HCT116 (cell line): Measurements from ENCODE around the gene MTG2. TPM values are rescaled to one million over a fixed set of nuclear protein-coding genes. Genes with fewer than 3 reads are reported as not detected.

Experiments
- ATAC-seq: fragments of 200-7000 bp; cut with Tn5 transposase; 2 replicates; pipeline ENCODE4 v1.9.1; 2020; ENCODE audit warnings: mild to moderate bottlenecking, moderate library complexity
- BruUV-seq: library from RNA; stranded (reverse); fragments of 400-500 nt; replicated peaks from 2 replicates; lab custom pipeline; 2021; lab: Mats Ljungman, UMichigan
- CTCF ChIA-PET: fragments of 300-600 bp; sonication (Branson Sonifier 250); formaldehyde crosslinking; loops from one replicate; lab custom pipeline; 2021; ENCODE audit warnings: antibody characterized with exemption; lab: Charles Lee
- POLR2A ChIA-PET: fragments of 300-600, 350-600 bp; sonication (Branson Sonifier 250); formaldehyde crosslinking; loops from one replicate; lab custom pipeline; 2021; ENCODE audit warnings: antibody characterized with exemption; lab: Charles Lee
- RAD21 ChIA-PET, 2 experiments: fragments of 300-600 bp; sonication (Branson Sonifier 250); formaldehyde crosslinking; loops; one replicate each; lab custom pipeline; 2023; ENCODE audit warnings: low total read pairs in 2 of 2; ENCODE audit not compliant: uncharacterized antibody in 2 of 2, unreplicated experiment in 2 of 2, low non-redundant PET in 1 of 2; lab: Charles Lee
- DNase-seq: peaks from one replicate; pipeline ENCODE4 v3.0.0-alpha.2; 2010; ENCODE audit warnings: low read depth, low spot score
- H2AFZ ChIP-seq: fragments of 200-600 bp; shearing (Covaris generic), sonication (generic); 2 replicates; pipeline ENCODE4 v1.6.1; 2017; ENCODE audit warnings: low read depth, mixed run types, mixed read lengths, antibody characterized with exemption, low read length; ENCODE audit not compliant: poor library complexity, severe bottlenecking
- H3K27ac ChIP-seq: 2 replicates; pipeline ENCODE4 v1.5.1; 2012; ENCODE audit warnings: low read depth, low read length
- H3K27me3 ChIP-seq: fragments of 200-600 bp; sonication (generic); 2 replicates; pipeline ENCODE4 v1.6.1; 2016; ENCODE audit warnings: mixed run types, low read length, mixed read lengths; ENCODE audit not compliant: insufficient read depth
- H3K36me3 ChIP-seq, 2 experiments: fragments of 200-500 bp in 1 of 2; fragments of 200-600 bp in 1 of 2; sonication (Bioruptor generic) in 1 of 2; sonication (generic) in 1 of 2; 2 replicates each; pipeline versions ENCODE4 v1.5.1 to v1.6.1; 2014 to 2016; ENCODE audit warnings: low read length in 2 of 2, inconsistent platforms in 1 of 2, mixed read lengths in 1 of 2, mixed run types in 1 of 2; ENCODE audit not compliant: insufficient read depth in 2 of 2, control insufficient read depth in 1 of 2
- H3K4me1 ChIP-seq, 2 experiments: fragments of 200-600 bp in 1 of 2; sonication (generic) in 1 of 2; 2 replicates each; pipeline versions ENCODE4 v1.5.1 to v1.6.1; 2012 to 2017; ENCODE audit warnings: low read length in 2 of 2, inconsistent platforms in 1 of 2, mild to moderate bottlenecking in 1 of 2, mixed read lengths in 1 of 2, mixed run types in 1 of 2, moderate library complexity in 1 of 2; ENCODE audit not compliant: insufficient read depth in 2 of 2, control insufficient read depth in 1 of 2
- H3K4me2 ChIP-seq: fragments of 200-600 bp; sonication (generic); 2 replicates; pipeline ENCODE4 v1.6.1; 2017; ENCODE audit warnings: mixed run types, low read length, mixed read lengths
- H3K4me3 ChIP-seq, 2 experiments: fragments of 200-600 bp in 1 of 2; sonication (generic) in 1 of 2; replicated peaks in 1 of 2; 2 replicates each; pipeline ENCODE4 v1.5.1; 2011 to 2016; ENCODE audit warnings: low read length in 2 of 2, control low read depth in 1 of 2, low read depth in 1 of 2, mild to moderate bottlenecking in 1 of 2, mixed read lengths in 1 of 2, mixed run types in 1 of 2
- H3K79me2 ChIP-seq: fragments of 200-600 bp; sonication (generic); 2 replicates; pipeline ENCODE4 v1.6.1; 2017; ENCODE audit warnings: mild to moderate bottlenecking, mixed run types, low read length, moderate library complexity, mixed read lengths; ENCODE audit not compliant: insufficient read depth
- H3K9ac ChIP-seq: fragments of 200-600 bp; sonication (generic); 2 replicates; pipeline ENCODE4 v1.6.1; 2016; ENCODE audit warnings: low read length, mixed read lengths
- H3K9me2 ChIP-seq: fragments of 200-600 bp; sonication (generic), shearing (Covaris generic); 2 replicates; pipeline ENCODE4 v1.6.1; 2017; ENCODE audit warnings: mixed run types, mild to moderate bottlenecking, moderate library complexity; ENCODE audit not compliant: insufficient read depth
- H3K9me3 ChIP-seq, 2 experiments: fragments of 200-500 bp in 1 of 2; fragments of 200-600 bp in 1 of 2; sonication (Bioruptor generic) in 1 of 2; sonication (generic) in 1 of 2; 2 replicates each; pipeline ENCODE4 v1.6.1; 2014 to 2017; ENCODE audit warnings: low read length in 2 of 2, mixed read lengths in 2 of 2, inconsistent platforms in 1 of 2, low read depth in 1 of 2, mild to moderate bottlenecking in 1 of 2, mixed run types in 1 of 2, moderate library complexity in 1 of 2; ENCODE audit not compliant: control insufficient read depth in 1 of 2, insufficient read depth in 1 of 2
- H4K20me1 ChIP-seq: fragments of 200-600 bp; sonication (generic), shearing (Covaris generic); 2 replicates; pipeline ENCODE4 v1.6.1; 2017; ENCODE audit warnings: mixed run types, mild to moderate bottlenecking, moderate library complexity; ENCODE audit not compliant: insufficient read depth
- CBX3 ChIP-seq: IDR thresholded peaks from 2 replicates; pipeline ENCODE4 v1.6.1; 2012; ENCODE audit warnings: low read depth
- EGR1 ChIP-seq: IDR thresholded peaks from 2 replicates; pipeline ENCODE4 v1.6.1; 2012; ENCODE audit warnings: low read depth
- ELF1 ChIP-seq: IDR thresholded peaks from 2 replicates; pipeline ENCODE4 v1.6.1; 2012; ENCODE audit warnings: low read depth, borderline replicate concordance
- EZH2 ChIP-seq: fragments of 200-600 bp; sonication (generic); IDR thresholded peaks from 2 replicates; pipeline ENCODE4 v1.6.1; 2017; ENCODE audit warnings: antibody characterized with exemption, mixed run types
- EZH2phosphoT487 ChIP-seq: fragments of 200-600 bp; IDR thresholded peaks from 2 replicates; pipeline ENCODE4 v1.6.1; 2018; ENCODE audit warnings: antibody characterized with exemption, borderline replicate concordance
- JUND ChIP-seq: IDR thresholded peaks from 2 replicates; pipeline ENCODE4 v1.6.1; 2012
- POLR2A ChIP-seq: IDR thresholded peaks from 2 replicates; pipeline ENCODE4 v1.7.0; 2011; ENCODE audit warnings: borderline replicate concordance; ENCODE audit not compliant: insufficient read depth, insufficient read length; ENCODE audit errors: extremely low read depth
- RAD21 ChIP-seq: IDR thresholded peaks from 2 replicates; pipeline ENCODE4 v1.6.1; 2012; ENCODE audit warnings: low read depth, mild to moderate bottlenecking
- SIN3A ChIP-seq: IDR thresholded peaks from 2 replicates; pipeline ENCODE4 v1.6.1; 2012; ENCODE audit warnings: low read depth
- SP1 ChIP-seq: IDR thresholded peaks from 2 replicates; pipeline ENCODE4 v1.6.1; 2012; ENCODE audit warnings: low read depth
- YY1 ChIP-seq: IDR thresholded peaks from 2 replicates; pipeline ENCODE4 v1.6.1; 2011; ENCODE audit warnings: low read length, low read depth, moderate library complexity, mild to moderate bottlenecking; ENCODE audit not compliant: insufficient replicate concordance; ENCODE audit errors: extremely low read depth
- ZFX ChIP-seq: fragments of 450-650 bp; IDR thresholded peaks from 2 replicates; pipeline ENCODE4 v1.6.1; 2017
- ZNF274 ChIP-seq: fragments of 200-500 bp; sonication (Bioruptor generic); IDR thresholded peaks from 2 replicates; pipeline ENCODE4 v1.6.1; 2014; ENCODE audit warnings: mild to moderate bottlenecking, low read depth, low read length, inconsistent platforms
- intact Hi-C: fragments of 100-400 bp; cut with micrococcal nuclease; formaldehyde crosslinking; loops from 2 replicates; pipeline ENCODE4 v1.10.0; 2022
- total RNA-seq: library from RNA; stranded (reverse); gene quantifications from one replicate; pipeline ENCODE4 v1.2.1, GENCODE V29; 2021; ENCODE audit not compliant: unreplicated experiment
- TF ChIP-seq, protein P1 (sequence below): IDR thresholded peaks from 2 replicates; pipeline ENCODE4 v1.6.1; 2011; ENCODE audit warnings: mild to moderate bottlenecking, low read length, moderate library complexity; ENCODE audit not compliant: insufficient replicate concordance; ENCODE audit errors: extremely low read depth
- TF ChIP-seq, protein P2 (sequence below): IDR thresholded peaks from 2 replicates; pipeline ENCODE4 v1.6.1; 2012; ENCODE audit warnings: low read depth
- TF ChIP-seq, protein P3 (sequence below): IDR thresholded peaks from 2 replicates; pipeline ENCODE4 v1.6.1; 2012

MTG2 gene
- total RNA-seq, 1 experiment from 2014 or later = 43.3 TPM

DNA sequence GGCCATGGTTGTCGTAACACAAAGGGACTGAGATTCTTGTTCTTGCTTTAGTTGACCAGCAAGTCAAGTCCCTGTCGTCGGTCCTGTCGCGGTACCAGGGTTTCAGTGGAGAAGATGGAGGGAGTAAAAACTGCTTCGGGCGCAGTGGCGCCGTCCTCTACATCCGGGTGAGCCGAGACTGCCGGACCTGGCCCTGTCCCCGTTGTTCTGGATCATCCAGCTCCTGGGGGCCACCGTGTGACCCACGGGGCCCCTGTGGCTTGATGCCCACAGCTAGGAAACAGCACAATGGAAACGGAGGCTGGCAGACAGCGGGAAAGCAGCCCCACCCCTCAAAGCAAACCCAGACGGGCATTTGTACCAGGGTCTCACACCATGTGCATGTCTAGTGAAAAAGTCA is 15.0 kb downstream of the MTG2 start:
- no TSS peak for BruUV-seq
- no peaks in the 10 kb centered on the region for H4K20me1 ChIP-seq
- RAD21 ChIA-PET = no interaction called here

More for the DNA sequence above, 15.0 kb downstream of the MTG2 start:
- DNase-seq = no peak
- intact Hi-C loops = no loop called here
- H2AFZ ChIP-seq = no peak overlapping the region
- no peaks in the 10 kb centered on the region for H3K4me1 ChIP-seq
- no peak for ATAC-seq
- H3K4me2 ChIP-seq = no peak overlapping the region
- TF ChIP-seq ELF1 (no peak), EZH2 (no peak), RAD21 (no peak), EZH2phosphoT487 (no peak), SIN3A (no peak), JUND (no peak), EGR1 (no peak), CBX3 (no peak), ZFX (no peak), POLR2A (no peak), ZNF274 (no peak), YY1 (no peak), SP1 (no peak)
- TF ChIP-seq, protein P1, sequence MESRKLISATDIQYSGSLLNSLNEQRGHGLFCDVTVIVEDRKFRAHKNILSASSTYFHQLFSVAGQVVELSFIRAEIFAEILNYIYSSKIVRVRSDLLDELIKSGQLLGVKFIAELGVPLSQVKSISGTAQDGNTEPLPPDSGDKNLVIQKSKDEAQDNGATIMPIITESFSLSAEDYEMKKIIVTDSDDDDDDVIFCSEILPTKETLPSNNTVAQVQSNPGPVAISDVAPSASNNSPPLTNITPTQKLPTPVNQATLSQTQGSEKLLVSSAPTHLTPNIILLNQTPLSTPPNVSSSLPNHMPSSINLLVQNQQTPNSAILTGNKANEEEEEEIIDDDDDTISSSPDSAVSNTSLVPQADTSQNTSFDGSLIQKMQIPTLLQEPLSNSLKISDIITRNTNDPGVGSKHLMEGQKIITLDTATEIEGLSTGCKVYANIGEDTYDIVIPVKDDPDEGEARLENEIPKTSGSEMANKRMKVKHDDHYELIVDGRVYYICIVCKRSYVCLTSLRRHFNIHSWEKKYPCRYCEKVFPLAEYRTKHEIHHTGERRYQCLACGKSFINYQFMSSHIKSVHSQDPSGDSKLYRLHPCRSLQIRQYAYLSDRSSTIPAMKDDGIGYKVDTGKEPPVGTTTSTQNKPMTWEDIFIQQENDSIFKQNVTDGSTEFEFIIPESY = no peak
- TF ChIP-seq, protein P2, sequence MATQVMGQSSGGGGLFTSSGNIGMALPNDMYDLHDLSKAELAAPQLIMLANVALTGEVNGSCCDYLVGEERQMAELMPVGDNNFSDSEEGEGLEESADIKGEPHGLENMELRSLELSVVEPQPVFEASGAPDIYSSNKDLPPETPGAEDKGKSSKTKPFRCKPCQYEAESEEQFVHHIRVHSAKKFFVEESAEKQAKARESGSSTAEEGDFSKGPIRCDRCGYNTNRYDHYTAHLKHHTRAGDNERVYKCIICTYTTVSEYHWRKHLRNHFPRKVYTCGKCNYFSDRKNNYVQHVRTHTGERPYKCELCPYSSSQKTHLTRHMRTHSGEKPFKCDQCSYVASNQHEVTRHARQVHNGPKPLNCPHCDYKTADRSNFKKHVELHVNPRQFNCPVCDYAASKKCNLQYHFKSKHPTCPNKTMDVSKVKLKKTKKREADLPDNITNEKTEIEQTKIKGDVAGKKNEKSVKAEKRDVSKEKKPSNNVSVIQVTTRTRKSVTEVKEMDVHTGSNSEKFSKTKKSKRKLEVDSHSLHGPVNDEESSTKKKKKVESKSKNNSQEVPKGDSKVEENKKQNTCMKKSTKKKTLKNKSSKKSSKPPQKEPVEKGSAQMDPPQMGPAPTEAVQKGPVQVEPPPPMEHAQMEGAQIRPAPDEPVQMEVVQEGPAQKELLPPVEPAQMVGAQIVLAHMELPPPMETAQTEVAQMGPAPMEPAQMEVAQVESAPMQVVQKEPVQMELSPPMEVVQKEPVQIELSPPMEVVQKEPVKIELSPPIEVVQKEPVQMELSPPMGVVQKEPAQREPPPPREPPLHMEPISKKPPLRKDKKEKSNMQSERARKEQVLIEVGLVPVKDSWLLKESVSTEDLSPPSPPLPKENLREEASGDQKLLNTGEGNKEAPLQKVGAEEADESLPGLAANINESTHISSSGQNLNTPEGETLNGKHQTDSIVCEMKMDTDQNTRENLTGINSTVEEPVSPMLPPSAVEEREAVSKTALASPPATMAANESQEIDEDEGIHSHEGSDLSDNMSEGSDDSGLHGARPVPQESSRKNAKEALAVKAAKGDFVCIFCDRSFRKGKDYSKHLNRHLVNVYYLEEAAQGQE = no peak
- TF ChIP-seq, protein P3, sequence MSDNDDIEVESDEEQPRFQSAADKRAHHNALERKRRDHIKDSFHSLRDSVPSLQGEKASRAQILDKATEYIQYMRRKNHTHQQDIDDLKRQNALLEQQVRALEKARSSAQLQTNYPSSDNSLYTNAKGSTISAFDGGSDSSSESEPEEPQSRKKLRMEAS = no peak
- no peaks in the 10 kb centered on the region for H3K27me3 ChIP-seq
- no peak overlapping the region for H3K9ac ChIP-seq
- peaks cover 20% of the 10 kb centered on the region for H3K79me2 ChIP-seq
- H3K9me3 ChIP-seq = no peaks in the 10 kb centered on the region
- H3K4me3 ChIP-seq = no peak overlapping the region
- CTCF ChIA-PET = no interaction called here
- H3K36me3 ChIP-seq = peaks cover 29 to 33% of the 10 kb centered on the region in 2 experiments; a peak in 3 of 4 replicates
- no peaks in the 10 kb centered on the region for H3K9me2 ChIP-seq
- no peak overlapping the region for H3K27ac ChIP-seq
- POLR2A ChIA-PET = no interaction called here
